ENCODE measurements around the gene TMPRSS2.

Gene TMPRSS2

DNA sequence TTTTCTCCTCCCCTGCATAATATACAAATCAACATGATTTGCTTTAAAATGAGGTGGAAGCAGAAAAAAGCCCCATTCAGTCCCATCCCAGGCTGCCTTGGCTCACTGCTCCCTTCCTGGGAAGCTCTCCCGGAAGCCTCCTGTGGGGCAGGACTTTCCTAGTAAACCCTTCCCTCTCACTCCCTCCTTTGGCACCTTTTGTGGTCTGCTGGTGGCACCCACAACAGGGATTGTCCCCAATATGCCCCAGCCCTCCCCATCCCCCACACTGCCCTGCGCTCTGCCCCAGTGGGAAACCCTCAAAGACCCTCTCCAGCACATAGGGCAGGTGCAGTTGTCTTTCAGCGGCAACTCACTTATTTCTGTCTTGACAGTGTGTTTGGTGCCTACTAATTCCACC is 1.8 kb upstream of the TMPRSS2 start:
- WGBS (ENCODE audit: insufficient coverage, insufficient read length): no CpG with 5 or more reads among the region's 3 CpGs
- H3K27ac ChIP-seq (ENCODE audit: low read length): no peak overlapping the region

DNA sequence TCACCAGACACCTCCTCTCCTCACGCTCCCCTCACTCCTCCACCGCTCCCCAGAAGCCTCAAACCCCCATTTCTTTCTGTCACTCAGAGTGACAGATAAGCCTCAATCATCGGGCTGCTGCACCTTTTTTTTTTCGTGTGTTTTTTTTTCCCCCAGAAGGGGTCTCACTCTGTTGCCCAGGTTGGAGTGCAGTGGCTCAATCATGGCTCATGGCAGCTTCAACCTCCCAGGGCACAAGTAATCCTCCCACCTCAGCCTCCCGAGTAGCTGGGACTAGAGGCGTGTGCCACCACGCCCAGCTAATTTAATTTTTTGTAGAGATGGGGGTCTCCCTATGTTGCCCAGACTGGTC is 1.2 kb upstream of the TMPRSS2 start:
- Histone ChIP-seq H3K9me3 (ENCODE audit: control insufficient read depth, insufficient read depth, low read length) (no peaks in the 10 kb centered on the region), H3K36me3 (ENCODE audit: control insufficient read depth, insufficient read depth, low read length) (no peaks in the 10 kb centered on the region), H3K27ac (ENCODE audit: low read length) (no peak overlapping the region), H3K27me3 (ENCODE audit: control insufficient read depth, insufficient read depth, low read length) (peaks cover 15% of the 10 kb centered on the region), H3K4me3 (ENCODE audit: low read length) (no peak overlapping the region), H3K4me1 (ENCODE audit: control insufficient read depth, insufficient read depth, low read length) (peaks cover 5% of the 10 kb centered on the region)
- DNase-seq (ENCODE audit: low read depth, low spot score): no peak
- no CpG with 5 or more reads among the region's 7 CpGs for WGBS (ENCODE audit: insufficient coverage, insufficient read length)

More for the DNA sequence above, 1.8 kb upstream of the TMPRSS2 start:
- Histone ChIP-seq H3K36me3 (ENCODE audit: control insufficient read depth, insufficient read depth, low read length) (no peaks in the 10 kb centered on the region), H3K4me3 (ENCODE audit: low read length) (no peak overlapping the region), H3K27me3 (ENCODE audit: control insufficient read depth, insufficient read depth, low read length) (peaks cover 15% of the 10 kb centered on the region), H3K9me3 (ENCODE audit: control insufficient read depth, insufficient read depth, low read length) (no peaks in the 10 kb centered on the region), H3K4me1 (ENCODE audit: control insufficient read depth, insufficient read depth, low read length) (peaks cover 5% of the 10 kb centered on the region)
- no peak for DNase-seq (ENCODE audit: low read depth, low spot score)

DNA sequence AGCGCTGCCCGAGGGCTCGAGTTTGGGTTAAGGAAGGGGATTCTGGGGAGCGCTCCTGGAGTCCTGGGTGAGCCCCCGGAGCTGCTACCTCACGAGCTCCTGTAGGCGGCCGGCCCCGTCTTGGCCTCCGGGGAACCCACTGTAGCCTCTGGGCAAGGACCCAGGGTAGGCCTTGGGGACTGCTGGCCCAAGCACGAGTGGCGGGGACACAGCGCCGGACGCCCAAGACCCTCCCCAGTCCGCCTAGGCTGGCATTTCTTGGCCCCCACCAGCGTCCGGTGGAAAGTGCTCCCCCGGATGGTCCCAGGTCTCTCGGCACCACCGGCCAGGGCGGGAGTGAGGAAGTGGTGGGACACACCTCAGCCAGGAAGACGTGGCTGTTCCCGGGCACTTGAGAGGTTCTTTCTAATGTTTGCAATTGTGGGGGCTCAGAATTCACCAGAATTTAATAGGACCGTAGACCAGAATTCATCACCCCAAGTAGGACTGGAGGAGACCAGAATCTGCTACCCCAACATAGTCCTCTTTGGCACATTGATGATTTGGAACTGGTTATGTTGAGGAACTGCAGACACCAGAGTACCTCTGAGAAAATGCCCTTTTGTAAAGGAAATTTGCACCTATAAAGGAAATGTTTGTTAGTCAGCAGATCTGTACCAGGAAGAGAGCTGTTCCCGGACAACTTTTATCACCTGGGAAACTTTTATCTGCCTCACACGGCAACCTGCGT is 622 bp upstream of the TMPRSS2 start:
- Histone ChIP-seq H3K27ac (ENCODE audit: low read length) (no peak overlapping the region), H3K36me3 (ENCODE audit: control insufficient read depth, insufficient read depth, low read length) (no peaks in the 10 kb centered on the region), H3K9me3 (ENCODE audit: control insufficient read depth, insufficient read depth, low read length) (no peaks in the 10 kb centered on the region), H3K4me3 (ENCODE audit: low read length) (peak overlapping the region; percentile 77; the same call in 1 of the 2 replicates), H3K4me1 (ENCODE audit: control insufficient read depth, insufficient read depth, low read length) (peaks cover 5% of the 10 kb centered on the region), H3K27me3 (ENCODE audit: control insufficient read depth, insufficient read depth, low read length) (peaks cover 15% of the 10 kb centered on the region)
- DNase-seq (ENCODE audit: low read depth, low spot score): no peak
- WGBS (ENCODE audit: insufficient coverage, insufficient read length): no CpG with 5 or more reads among the region's 28 CpGs

DNA sequence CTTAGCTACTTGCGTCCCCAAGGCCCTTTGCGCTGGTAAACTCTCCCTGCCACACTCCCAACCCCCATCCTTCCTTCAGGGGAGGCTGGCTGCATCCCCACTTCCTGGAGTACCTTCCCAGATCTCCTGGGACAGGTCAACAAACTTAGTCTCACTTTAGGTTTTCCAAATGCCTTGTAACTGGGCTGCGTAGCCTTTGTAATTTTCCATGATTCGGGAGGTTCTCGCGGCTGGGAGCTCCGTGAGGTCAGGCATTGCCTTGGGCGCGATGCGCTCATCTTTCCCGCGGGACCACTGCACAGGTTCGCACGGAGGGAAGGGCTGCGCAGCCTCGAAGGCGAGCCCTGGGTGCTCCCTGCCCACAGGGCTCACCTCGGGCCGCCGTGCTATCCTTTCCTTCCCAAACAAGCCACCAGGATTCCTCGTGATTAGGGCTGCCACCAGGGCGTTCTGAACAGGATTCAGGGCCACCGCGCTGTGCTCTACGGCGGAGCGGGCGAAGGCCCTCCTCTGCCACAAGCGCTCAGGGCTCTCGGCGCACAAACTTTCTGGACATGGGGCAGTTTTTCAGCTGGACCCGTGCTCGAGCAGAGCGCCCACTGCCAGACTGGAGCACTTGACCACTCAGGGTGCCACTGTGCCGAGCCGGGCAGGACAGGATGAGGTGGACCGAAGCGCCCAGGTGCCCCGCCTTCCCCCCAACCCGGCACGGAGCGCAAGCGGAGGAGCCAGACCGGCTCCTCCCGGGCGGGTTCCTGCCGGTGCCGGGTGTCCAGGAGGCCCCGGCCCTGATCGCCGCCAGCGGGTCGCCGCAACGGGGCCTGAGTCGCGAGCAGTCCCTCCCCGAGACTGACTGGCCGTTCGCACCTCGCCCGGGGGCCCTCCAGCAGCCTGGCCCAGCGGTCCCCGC is 1.1 kb downstream of the TMPRSS2 start:
- Histone ChIP-seq H3K27ac (ENCODE audit: low read length) (no peak overlapping the region), H3K9me3 (ENCODE audit: control insufficient read depth, insufficient read depth, low read length) (no peaks in the 10 kb centered on the region), H3K4me1 (ENCODE audit: control insufficient read depth, insufficient read depth, low read length) (peaks cover 5% of the 10 kb centered on the region), H3K27me3 (ENCODE audit: control insufficient read depth, insufficient read depth, low read length) (peaks cover 15% of the 10 kb centered on the region), H3K4me3 (ENCODE audit: low read length) (peak overlapping the region; percentile 77), H3K36me3 (ENCODE audit: control insufficient read depth, insufficient read depth, low read length) (no peaks in the 10 kb centered on the region)
- no CpG with 5 or more reads among the region's 64 CpGs for WGBS (ENCODE audit: insufficient coverage, insufficient read length)
- no peak for DNase-seq (ENCODE audit: low read depth, low spot score)

DNA sequence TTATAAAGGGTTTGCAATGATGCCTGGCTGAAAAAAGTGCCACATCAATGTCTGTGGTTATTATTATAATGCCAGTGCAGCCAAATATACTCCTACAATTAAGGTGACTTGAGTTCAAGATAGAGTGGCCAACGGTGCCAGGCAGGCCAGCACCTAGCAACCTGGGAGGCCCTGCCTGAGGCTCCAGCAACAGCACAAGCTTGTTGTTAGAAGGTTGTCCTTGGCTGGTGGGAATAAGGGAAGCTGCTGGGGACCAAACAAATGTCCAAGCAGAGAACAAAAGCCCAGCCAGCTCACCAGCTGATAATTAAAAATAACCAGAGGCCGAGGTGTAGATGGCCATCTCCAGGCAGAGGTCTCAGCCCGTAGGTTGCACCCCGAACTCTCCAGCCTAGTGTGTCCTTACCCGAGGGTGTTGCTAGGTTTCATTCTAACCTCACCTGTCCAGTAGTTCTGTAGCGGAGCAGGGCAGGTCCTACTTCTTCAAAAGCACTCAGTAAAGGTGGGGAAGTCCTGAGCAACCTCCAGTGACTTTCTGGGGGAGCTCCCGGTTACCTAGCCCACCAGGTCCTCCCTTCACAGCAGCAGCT is 1.9 kb downstream of the TMPRSS2 start:
- Histone ChIP-seq H3K27me3 (ENCODE audit: control insufficient read depth, insufficient read depth, low read length) (peaks cover 15% of the 10 kb centered on the region), H3K4me1 (ENCODE audit: control insufficient read depth, insufficient read depth, low read length) (peaks cover 5% of the 10 kb centered on the region), H3K36me3 (ENCODE audit: control insufficient read depth, insufficient read depth, low read length) (no peaks in the 10 kb centered on the region), H3K9me3 (ENCODE audit: control insufficient read depth, insufficient read depth, low read length) (no peaks in the 10 kb centered on the region), H3K4me3 (ENCODE audit: low read length) (peak overlapping the region; percentile 77; the same call in 1 of the 2 replicates), H3K27ac (ENCODE audit: low read length) (no peak overlapping the region)
- no CpG with 5 or more reads among the region's 7 CpGs for WGBS (ENCODE audit: insufficient coverage, insufficient read length)
- DNase-seq (ENCODE audit: low read depth, low spot score): no peak

DNA sequence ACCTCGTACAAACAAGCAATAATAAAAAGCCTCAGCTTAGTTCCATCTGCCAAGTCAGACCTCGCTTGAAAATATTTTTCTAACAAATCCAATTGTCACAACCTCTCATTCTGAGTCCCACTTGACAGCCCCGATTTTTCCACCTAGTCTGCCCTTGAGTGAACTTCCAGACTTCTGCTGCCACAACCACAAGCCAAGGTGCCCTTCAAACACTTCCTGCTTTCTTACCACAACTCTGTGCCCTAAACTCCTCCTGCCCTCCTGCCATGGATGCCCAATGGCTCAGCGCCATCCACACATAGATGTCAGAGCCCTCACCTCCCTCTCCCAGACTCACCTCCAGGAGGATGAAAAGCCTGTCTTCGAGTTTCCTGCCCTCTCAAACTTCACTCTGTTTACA is 3.9 kb downstream of the TMPRSS2 start:
- Histone ChIP-seq H3K27ac (ENCODE audit: low read length) (no peak overlapping the region), H3K27me3 (ENCODE audit: control insufficient read depth, insufficient read depth, low read length) (peaks cover 15% of the 10 kb centered on the region), H3K36me3 (ENCODE audit: control insufficient read depth, insufficient read depth, low read length) (no peaks in the 10 kb centered on the region), H3K9me3 (ENCODE audit: control insufficient read depth, insufficient read depth, low read length) (no peaks in the 10 kb centered on the region), H3K4me1 (ENCODE audit: control insufficient read depth, insufficient read depth, low read length) (peaks cover 5% of the 10 kb centered on the region), H3K4me3 (ENCODE audit: low read length) (no peak overlapping the region)
- DNase-seq (ENCODE audit: low read depth, low spot score): no peak
- WGBS (ENCODE audit: insufficient coverage, insufficient read length): no CpG with 5 or more reads among the region's 5 CpGs

DNA sequence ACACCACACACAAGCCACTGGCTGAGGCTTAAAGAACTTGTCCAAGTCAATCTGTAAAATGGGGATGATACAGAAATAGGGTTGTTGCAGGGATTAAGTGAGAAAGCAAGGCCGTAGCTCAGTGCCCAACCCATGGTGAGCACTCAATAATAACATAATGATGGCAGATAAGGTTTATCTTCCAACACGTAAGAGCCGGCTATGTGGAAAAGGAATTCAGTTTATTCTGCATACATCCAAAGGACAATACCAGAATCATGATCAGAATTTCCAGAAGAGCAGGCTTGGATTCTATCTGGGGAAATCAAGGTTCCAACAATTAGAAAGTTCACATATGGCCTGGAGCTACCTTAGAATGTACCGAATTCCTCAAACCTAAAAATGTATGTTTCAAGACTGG is 4.6 kb downstream of the TMPRSS2 start:
- no peak for DNase-seq (ENCODE audit: low read depth, low spot score)
- H3K27me3 ChIP-seq (ENCODE audit: control insufficient read depth, insufficient read depth, low read length): peaks cover 14% of the 10 kb centered on the region; the same call in 1 of the 2 replicates
- H3K36me3 ChIP-seq (ENCODE audit: control insufficient read depth, insufficient read depth, low read length): no peaks in the 10 kb centered on the region
- peaks cover 5% of the 10 kb centered on the region for H3K4me1 ChIP-seq (ENCODE audit: control insufficient read depth, insufficient read depth, low read length)
- no peak overlapping the region for H3K27ac ChIP-seq (ENCODE audit: low read length)
- no peak overlapping the region; the same call in 1 of the 2 replicates for H3K4me3 ChIP-seq (ENCODE audit: low read length)
- no CpG with 5 or more reads among the region's 4 CpGs for WGBS (ENCODE audit: insufficient coverage, insufficient read length)
- H3K9me3 ChIP-seq (ENCODE audit: control insufficient read depth, insufficient read depth, low read length): no peaks in the 10 kb centered on the region

DNA sequence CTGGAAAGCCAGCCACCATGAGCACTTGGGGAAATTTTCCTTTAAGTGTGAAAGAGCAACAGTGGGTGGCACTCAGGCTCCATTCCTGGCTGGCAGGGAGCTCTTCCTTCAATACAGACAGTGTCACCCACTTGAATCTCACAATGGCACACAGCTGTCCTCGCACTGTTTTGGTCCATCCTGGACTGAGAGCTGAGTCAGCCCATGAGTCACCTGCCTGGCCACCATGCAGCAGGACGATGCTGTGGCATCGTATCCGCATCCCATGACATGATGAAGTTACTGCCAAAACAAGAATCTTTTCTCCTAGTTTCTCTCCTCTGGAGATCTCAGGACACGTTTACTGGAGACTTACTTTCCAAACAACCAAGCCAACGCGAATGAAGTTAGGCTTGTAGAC is 6.0 kb downstream of the TMPRSS2 start:
- Histone ChIP-seq H3K27me3 (ENCODE audit: control insufficient read depth, insufficient read depth, low read length) (peaks cover 14% of the 10 kb centered on the region; the same call in 1 of the 2 replicates), H3K4me1 (ENCODE audit: control insufficient read depth, insufficient read depth, low read length) (peaks cover 7% of the 10 kb centered on the region), H3K9me3 (ENCODE audit: control insufficient read depth, insufficient read depth, low read length) (no peaks in the 10 kb centered on the region), H3K27ac (ENCODE audit: low read length) (no peak overlapping the region), H3K4me3 (ENCODE audit: low read length) (no peak overlapping the region), H3K36me3 (ENCODE audit: control insufficient read depth, insufficient read depth, low read length) (no peaks in the 10 kb centered on the region)
- DNase-seq (ENCODE audit: low read depth, low spot score): no peak
- WGBS (ENCODE audit: insufficient coverage, insufficient read length): no CpG with 5 or more reads among the region's 7 CpGs

DNA sequence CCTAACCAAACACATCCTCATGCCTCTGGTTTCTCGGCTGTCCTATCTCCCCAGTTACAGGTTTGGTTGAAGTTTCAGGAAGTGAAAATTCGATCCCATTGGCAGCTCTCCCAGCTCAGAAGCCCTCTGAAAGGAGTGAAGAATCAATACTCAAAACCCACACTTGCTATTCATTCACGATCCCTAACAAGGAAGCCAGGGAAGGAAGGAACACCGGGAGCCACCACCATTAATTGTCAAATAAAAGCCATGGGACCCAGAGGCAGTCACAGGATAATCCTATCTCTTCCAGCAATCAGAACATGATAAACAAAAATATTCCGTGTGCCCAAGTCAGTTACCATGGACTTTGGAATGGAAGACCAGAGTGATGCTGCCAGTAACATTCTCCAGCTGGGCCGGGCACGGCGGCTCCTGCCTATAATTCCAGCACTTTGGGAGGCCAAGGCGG is 7.0 kb downstream of the TMPRSS2 start:
- Histone ChIP-seq H3K4me3 (ENCODE audit: low read length) (no peak overlapping the region), H3K4me1 (ENCODE audit: control insufficient read depth, insufficient read depth, low read length) (peaks cover 1% of the 10 kb centered on the region; the same call in 1 of the 2 replicates), H3K9me3 (ENCODE audit: control insufficient read depth, insufficient read depth, low read length) (no peaks in the 10 kb centered on the region), H3K27ac (ENCODE audit: low read length) (no peak overlapping the region), H3K27me3 (ENCODE audit: control insufficient read depth, insufficient read depth, low read length) (peaks cover 4% of the 10 kb centered on the region; the same call in 1 of the 2 replicates), H3K36me3 (ENCODE audit: control insufficient read depth, insufficient read depth, low read length) (no peaks in the 10 kb centered on the region)
- no CpG with 5 or more reads among the region's 9 CpGs for WGBS (ENCODE audit: insufficient coverage, insufficient read length)
- DNase-seq (ENCODE audit: low read depth, low spot score): no peak

DNA sequence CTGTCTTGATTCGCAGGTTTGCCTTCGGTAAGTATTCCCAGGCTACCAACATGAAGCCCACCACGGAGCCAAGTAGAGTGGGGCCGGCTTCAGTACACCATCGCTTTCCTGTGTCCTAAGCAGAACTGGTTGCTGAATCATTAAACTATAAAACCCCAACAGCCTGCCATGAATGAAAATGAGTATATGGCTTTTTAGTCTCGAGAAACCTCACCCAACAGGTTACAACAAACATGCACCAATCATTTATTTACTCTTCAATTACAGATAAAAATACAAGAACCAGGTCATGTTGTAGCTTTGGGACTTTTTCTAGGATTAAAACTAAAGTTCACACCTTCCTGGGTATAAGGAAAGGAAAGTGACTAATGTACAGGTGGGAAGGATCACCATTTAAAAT is 7.6 kb downstream of the TMPRSS2 start:
- H3K27me3 ChIP-seq (ENCODE audit: control insufficient read depth, insufficient read depth, low read length): peaks cover 2% of the 10 kb centered on the region; the same call in 1 of the 2 replicates
- no peak overlapping the region for H3K27ac ChIP-seq (ENCODE audit: low read length)
- H3K36me3 ChIP-seq (ENCODE audit: control insufficient read depth, insufficient read depth, low read length): no peaks in the 10 kb centered on the region
- no peak for DNase-seq (ENCODE audit: low read depth, low spot score)
- H3K4me3 ChIP-seq (ENCODE audit: low read length): no peak overlapping the region
- H3K4me1 ChIP-seq (ENCODE audit: control insufficient read depth, insufficient read depth, low read length): peaks cover 1% of the 10 kb centered on the region; the same call in 1 of the 2 replicates
- H3K9me3 ChIP-seq (ENCODE audit: control insufficient read depth, insufficient read depth, low read length): no peaks in the 10 kb centered on the region
- no CpG with 5 or more reads among the region's 6 CpGs for WGBS (ENCODE audit: insufficient coverage, insufficient read length)
